Type B pancreatic cell (in vitro differentiated cells): ENCODE data around the gene CFAP57. TPM values are rescaled to one million over a fixed set of nuclear protein-coding genes. Genes with fewer than 3 reads are reported as not detected.

Source experiments
- DNase-seq: peaks from one replicate; pipeline ENCODE4 v3.0.0; 2021; ENCODE audit warnings: mixed read lengths; ENCODE audit not compliant: unreplicated experiment; ENCODE audit errors: extremely low spot score
- H3K27ac Mint-ChIP-seq: 2 replicates; pipeline ENCODE4 v1.8.0; 2021; ENCODE audit warnings: mild to moderate bottlenecking, mixed read lengths
- H3K27me3 Mint-ChIP-seq: 2 replicates; pipeline ENCODE4 v1.8.0; 2021; ENCODE audit warnings: mixed read lengths
- H3K36me3 Mint-ChIP-seq: 2 replicates; pipeline ENCODE4 v1.8.0; 2021; ENCODE audit warnings: mixed read lengths
- H3K4me1 Mint-ChIP-seq: one replicate; pipeline ENCODE4 v1.8.0; 2021; ENCODE audit warnings: mixed read lengths; ENCODE audit not compliant: unreplicated experiment
- H3K4me3 Mint-ChIP-seq: 2 replicates; pipeline ENCODE4 v1.8.0; 2021; ENCODE audit warnings: mild to moderate bottlenecking, mixed read lengths
- H3K9me3 Mint-ChIP-seq: 2 replicates; pipeline ENCODE4 v1.8.0; 2021; ENCODE audit warnings: mixed read lengths
- CTCF ChIP-seq: fragments of 200-600 bp; sonication (generic); conservative IDR thresholded peaks from 2 replicates; pipeline ENCODE4 v1.5.0; 2021; ENCODE audit warnings: antibody characterized with exemption, mild to moderate bottlenecking
- total RNA-seq: library from RNA; stranded (reverse); gene quantifications from 2 replicates; pipeline ENCODE4 v1.2.1, GENCODE V29; 2021; ENCODE audit warnings: low replicate concordance

The CFAP57 gene
- total RNA-seq, 1 donor from 2014 or later: 1.8 TPM

- Mint-ChIP-seq H3K27ac (peak overlapping the region; percentile 93), H3K27me3 (peaks cover 21% of the 10 kb centered on the region), H3K36me3 (peaks cover 12% of the 10 kb centered on the region), H3K4me3 (peak overlapping the region; percentile 99), H3K4me1 (peaks cover 11% of the 10 kb centered on the region), H3K9me3 (no peaks in the 10 kb centered on the region)
- no peak for TF ChIP-seq CTCF
- DNase-seq: peak; percentile 80
Measured at GRCh38 chr1:43172527-43172972, 420 bp downstream of the CFAP57 start.

GRCh38 chr1:43174873-43175272 lies 2.7 kb downstream of the CFAP57 start:
- peaks cover 27% of the 10 kb centered on the region for H3K27me3 Mint-ChIP-seq
- no peak overlapping the region for H3K27ac Mint-ChIP-seq
- H3K36me3 Mint-ChIP-seq: peaks cover 9% of the 10 kb centered on the region
- H3K4me1 Mint-ChIP-seq: peaks cover 11% of the 10 kb centered on the region
- no peak for DNase-seq
- no peaks in the 10 kb centered on the region for H3K9me3 Mint-ChIP-seq
- no peak for TF ChIP-seq CTCF
- no peak overlapping the region for H3K4me3 Mint-ChIP-seq

GRCh38 chr1:43177691-43178090 lies 5.6 kb downstream of the CFAP57 start:
- Mint-ChIP-seq H3K4me3 (no peak overlapping the region), H3K36me3 (no peaks in the 10 kb centered on the region), H3K27ac (no peak overlapping the region), H3K4me1 (no peaks in the 10 kb centered on the region), H3K9me3 (no peaks in the 10 kb centered on the region), H3K27me3 (peaks cover 27% of the 10 kb centered on the region)
- no peak for TF ChIP-seq CTCF
- DNase-seq: no peak

- H3K27ac Mint-ChIP-seq: no peak overlapping the region
- H3K4me3 Mint-ChIP-seq: no peak overlapping the region
- no peaks in the 10 kb centered on the region for H3K36me3 Mint-ChIP-seq
- no peak for DNase-seq
- peaks cover under 1% of the 10 kb centered on the region for H3K9me3 Mint-ChIP-seq
- no peaks in the 10 kb centered on the region for H3K27me3 Mint-ChIP-seq
- no peak for TF ChIP-seq CTCF
- no peaks in the 10 kb centered on the region for H3K4me1 Mint-ChIP-seq
Measured at GRCh38 chr1:43184388-43184787, 12.3 kb downstream of the CFAP57 start.

GRCh38 chr1:43184995-43185394 lies 12.9 kb downstream of the CFAP57 start:
- Mint-ChIP-seq H3K27ac (no peak overlapping the region), H3K4me3 (no peak overlapping the region), H3K4me1 (no peaks in the 10 kb centered on the region), H3K9me3 (peaks cover 5% of the 10 kb centered on the region), H3K27me3 (no peaks in the 10 kb centered on the region), H3K36me3 (peaks cover 3% of the 10 kb centered on the region)
- DNase-seq: no peak
- no peak for TF ChIP-seq CTCF

GRCh38 chr1:43188106-43188505 lies 16.0 kb downstream of the CFAP57 start:
- peaks cover 9% of the 10 kb centered on the region for H3K9me3 Mint-ChIP-seq
- DNase-seq: no peak
- peaks cover 3% of the 10 kb centered on the region for H3K36me3 Mint-ChIP-seq
- H3K27ac Mint-ChIP-seq: no peak overlapping the region
- no peak for TF ChIP-seq CTCF
- no peaks in the 10 kb centered on the region for H3K4me1 Mint-ChIP-seq
- no peak overlapping the region for H3K4me3 Mint-ChIP-seq
- no peaks in the 10 kb centered on the region for H3K27me3 Mint-ChIP-seq
